GM23338 (cell line): ENCODE measurements around the gene FASTK.

Source experiments
- CREB1 ChIP-seq: fragments of 250-450 bp; sonication (Bioruptor Pico); IDR thresholded peaks from 2 replicates; pipeline ENCODE4 v1.5.0; 2020; ENCODE audit warnings: low read depth, mild to moderate bottlenecking, moderate library complexity
- EZH2 ChIP-seq: fragments of 200-600 bp; sonication (generic); IDR thresholded peaks from one replicate; pipeline ENCODE4 v1.8.0; 2017; ENCODE audit warnings: antibody characterized with exemption, mild to moderate bottlenecking, low read depth; ENCODE audit not compliant: unreplicated experiment
- EZH2phosphoT487 ChIP-seq: fragments of 200-600 bp; sonication (generic); IDR thresholded peaks from one replicate; pipeline ENCODE4 v1.8.1; 2018; ENCODE audit warnings: antibody characterized with exemption; ENCODE audit not compliant: unreplicated experiment
- JUNB ChIP-seq: IDR thresholded peaks from one replicate; pipeline ENCODE4 v1.6.1; 2016; ENCODE audit warnings: antibody characterized with exemption; ENCODE audit not compliant: unreplicated experiment
- POLR2AphosphoS5 ChIP-seq: IDR thresholded peaks from 2 replicates; pipeline ENCODE4 v1.6.1; 2016; ENCODE audit warnings: antibody characterized with exemption, low read depth
- TF ChIP-seq, protein P1 (sequence below), 2 experiments: fragments of 200-600 bp in 1 of 2; sonication (generic) in 1 of 2; conservative IDR thresholded peaks; 2 replicates each; pipeline versions ENCODE4 v1.5.1 to v1.6.1; 2016 to 2017; ENCODE audit warnings: antibody characterized with exemption in 2 of 2, low read depth in 2 of 2, mild to moderate bottlenecking in 2 of 2, moderate library complexity in 1 of 2
- TF ChIP-seq, protein P2 (sequence below): IDR thresholded peaks from 2 replicates; pipeline ENCODE4 v1.6.1; 2016; ENCODE audit warnings: antibody characterized with exemption
- TF ChIP-seq, protein P3 (sequence below): IDR thresholded peaks from one replicate; pipeline ENCODE4 v1.6.1; 2018; ENCODE audit warnings: antibody characterized with exemption; ENCODE audit not compliant: unreplicated experiment

DNA sequence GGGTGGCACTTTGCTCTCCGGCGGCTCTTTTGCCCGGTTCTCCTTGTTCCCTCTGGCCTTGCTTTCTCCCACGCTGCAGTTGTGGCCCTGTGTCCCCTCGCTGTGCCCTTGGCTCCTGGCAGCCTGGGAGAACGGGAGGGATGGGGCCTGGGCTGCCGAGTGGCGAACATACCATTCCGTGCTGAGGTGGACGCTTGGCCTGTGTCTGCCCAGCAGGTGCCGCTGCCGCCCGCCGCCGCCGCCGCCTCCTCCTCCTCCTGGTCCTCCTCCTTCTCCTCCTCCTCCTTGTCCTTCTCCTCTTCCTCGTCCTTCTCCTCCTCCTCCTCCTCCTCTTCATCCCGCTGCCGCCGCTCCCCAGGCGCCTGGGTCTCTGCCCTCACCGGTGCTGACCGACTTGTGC is 41.7 kb upstream of the FASTK start:
- TF ChIP-seq, protein P1, sequence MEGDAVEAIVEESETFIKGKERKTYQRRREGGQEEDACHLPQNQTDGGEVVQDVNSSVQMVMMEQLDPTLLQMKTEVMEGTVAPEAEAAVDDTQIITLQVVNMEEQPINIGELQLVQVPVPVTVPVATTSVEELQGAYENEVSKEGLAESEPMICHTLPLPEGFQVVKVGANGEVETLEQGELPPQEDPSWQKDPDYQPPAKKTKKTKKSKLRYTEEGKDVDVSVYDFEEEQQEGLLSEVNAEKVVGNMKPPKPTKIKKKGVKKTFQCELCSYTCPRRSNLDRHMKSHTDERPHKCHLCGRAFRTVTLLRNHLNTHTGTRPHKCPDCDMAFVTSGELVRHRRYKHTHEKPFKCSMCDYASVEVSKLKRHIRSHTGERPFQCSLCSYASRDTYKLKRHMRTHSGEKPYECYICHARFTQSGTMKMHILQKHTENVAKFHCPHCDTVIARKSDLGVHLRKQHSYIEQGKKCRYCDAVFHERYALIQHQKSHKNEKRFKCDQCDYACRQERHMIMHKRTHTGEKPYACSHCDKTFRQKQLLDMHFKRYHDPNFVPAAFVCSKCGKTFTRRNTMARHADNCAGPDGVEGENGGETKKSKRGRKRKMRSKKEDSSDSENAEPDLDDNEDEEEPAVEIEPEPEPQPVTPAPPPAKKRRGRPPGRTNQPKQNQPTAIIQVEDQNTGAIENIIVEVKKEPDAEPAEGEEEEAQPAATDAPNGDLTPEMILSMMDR (conservative IDR thresholded peaks at IDR 0.05; ENCODE audit: low read depth in 2 of 2), result peak in 1 of 2 experiments; percentile 55; a peak in 2 of 4 replicates
- TF ChIP-seq, protein P2, sequence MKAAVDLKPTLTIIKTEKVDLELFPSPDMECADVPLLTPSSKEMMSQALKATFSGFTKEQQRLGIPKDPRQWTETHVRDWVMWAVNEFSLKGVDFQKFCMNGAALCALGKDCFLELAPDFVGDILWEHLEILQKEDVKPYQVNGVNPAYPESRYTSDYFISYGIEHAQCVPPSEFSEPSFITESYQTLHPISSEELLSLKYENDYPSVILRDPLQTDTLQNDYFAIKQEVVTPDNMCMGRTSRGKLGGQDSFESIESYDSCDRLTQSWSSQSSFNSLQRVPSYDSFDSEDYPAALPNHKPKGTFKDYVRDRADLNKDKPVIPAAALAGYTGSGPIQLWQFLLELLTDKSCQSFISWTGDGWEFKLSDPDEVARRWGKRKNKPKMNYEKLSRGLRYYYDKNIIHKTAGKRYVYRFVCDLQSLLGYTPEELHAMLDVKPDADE, result no peak
- no peak for TF ChIP-seq EZH2
- TF ChIP-seq POLR2AphosphoS5, result no peak
- TF ChIP-seq, protein P3, sequence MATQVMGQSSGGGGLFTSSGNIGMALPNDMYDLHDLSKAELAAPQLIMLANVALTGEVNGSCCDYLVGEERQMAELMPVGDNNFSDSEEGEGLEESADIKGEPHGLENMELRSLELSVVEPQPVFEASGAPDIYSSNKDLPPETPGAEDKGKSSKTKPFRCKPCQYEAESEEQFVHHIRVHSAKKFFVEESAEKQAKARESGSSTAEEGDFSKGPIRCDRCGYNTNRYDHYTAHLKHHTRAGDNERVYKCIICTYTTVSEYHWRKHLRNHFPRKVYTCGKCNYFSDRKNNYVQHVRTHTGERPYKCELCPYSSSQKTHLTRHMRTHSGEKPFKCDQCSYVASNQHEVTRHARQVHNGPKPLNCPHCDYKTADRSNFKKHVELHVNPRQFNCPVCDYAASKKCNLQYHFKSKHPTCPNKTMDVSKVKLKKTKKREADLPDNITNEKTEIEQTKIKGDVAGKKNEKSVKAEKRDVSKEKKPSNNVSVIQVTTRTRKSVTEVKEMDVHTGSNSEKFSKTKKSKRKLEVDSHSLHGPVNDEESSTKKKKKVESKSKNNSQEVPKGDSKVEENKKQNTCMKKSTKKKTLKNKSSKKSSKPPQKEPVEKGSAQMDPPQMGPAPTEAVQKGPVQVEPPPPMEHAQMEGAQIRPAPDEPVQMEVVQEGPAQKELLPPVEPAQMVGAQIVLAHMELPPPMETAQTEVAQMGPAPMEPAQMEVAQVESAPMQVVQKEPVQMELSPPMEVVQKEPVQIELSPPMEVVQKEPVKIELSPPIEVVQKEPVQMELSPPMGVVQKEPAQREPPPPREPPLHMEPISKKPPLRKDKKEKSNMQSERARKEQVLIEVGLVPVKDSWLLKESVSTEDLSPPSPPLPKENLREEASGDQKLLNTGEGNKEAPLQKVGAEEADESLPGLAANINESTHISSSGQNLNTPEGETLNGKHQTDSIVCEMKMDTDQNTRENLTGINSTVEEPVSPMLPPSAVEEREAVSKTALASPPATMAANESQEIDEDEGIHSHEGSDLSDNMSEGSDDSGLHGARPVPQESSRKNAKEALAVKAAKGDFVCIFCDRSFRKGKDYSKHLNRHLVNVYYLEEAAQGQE, result no peak
- TF ChIP-seq CREB1 (CRISPR knock-in tag), result no peak
- no peak for TF ChIP-seq JUNB
- TF ChIP-seq EZH2phosphoT487, result no peak
